MM.1S (cell line): ENCODE data around the gene DTX1.

Experiments used
- DNase-seq: peaks from one replicate; pipeline ENCODE4 v3.0.0-alpha.2; 2015
- H2AFZ ChIP-seq: fragments of 300-600 bp; sonication (generic); 2 replicates; pipeline ENCODE4 v1.6.0; 2016; ENCODE audit warnings: antibody characterized with exemption, low read length
- H3F3A ChIP-seq: fragments of 300-600 bp; sonication (generic); 2 replicates; pipeline ENCODE4 v1.6.1; 2016; ENCODE audit warnings: mild to moderate bottlenecking, antibody characterized with exemption, low read length, moderate library complexity, mixed read lengths; ENCODE audit not compliant: insufficient read depth
- H3K27ac ChIP-seq: fragments of 300-600 bp; sonication (generic); 2 replicates; pipeline ENCODE4 v1.5.1; 2016; ENCODE audit warnings: mild to moderate bottlenecking, low read length
- H3K27me3 ChIP-seq: fragments of 300-600 bp; sonication (generic); replicated peaks from 2 replicates; pipeline ENCODE4 v1.6.0; 2016; ENCODE audit warnings: low read length; ENCODE audit not compliant: insufficient read depth
- H3K36me3 ChIP-seq: fragments of 300-600 bp; sonication (generic); replicated peaks from 2 replicates; pipeline ENCODE4 v1.6.1; 2016; ENCODE audit warnings: mild to moderate bottlenecking, low read length, mixed read lengths; ENCODE audit not compliant: insufficient read depth
- H3K4me1 ChIP-seq: fragments of 300-600 bp; sonication (generic); 2 replicates; pipeline ENCODE4 v1.6.1; 2016; ENCODE audit warnings: low read length, mixed read lengths
- H3K4me2 ChIP-seq: fragments of 300-600 bp; sonication (generic); 2 replicates; pipeline ENCODE4 v1.6.0; 2016; ENCODE audit warnings: low read depth, low read length
- H3K4me3 ChIP-seq: fragments of 300-600 bp; sonication (generic); 2 replicates; pipeline ENCODE4 v1.5.1; 2016; ENCODE audit warnings: low read length, mixed read lengths
- H3K79me2 ChIP-seq: fragments of 300-600 bp; sonication (generic); 2 replicates; pipeline ENCODE4 v1.6.1; 2016; ENCODE audit warnings: mixed run types, low read length, mixed read lengths
- H3K9ac ChIP-seq: fragments of 300-600 bp; sonication (generic); 2 replicates; pipeline ENCODE4 v1.6.1; 2016; ENCODE audit warnings: low read length, mixed read lengths
- H3K9me2 ChIP-seq: fragments of 300-600 bp; sonication (generic); replicated peaks from 2 replicates; pipeline ENCODE4 v1.6.1; 2016; ENCODE audit warnings: mild to moderate bottlenecking, low read length, mixed read lengths; ENCODE audit not compliant: insufficient read depth
- H3K9me3 ChIP-seq: fragments of 300-600 bp; sonication (generic); replicated peaks from 2 replicates; pipeline ENCODE4 v1.6.1; 2016; ENCODE audit warnings: mild to moderate bottlenecking, low read length, mixed read lengths; ENCODE audit not compliant: insufficient read depth
- H4K20me1 ChIP-seq: fragments of 300-600 bp; sonication (generic); 2 replicates; pipeline ENCODE4 v1.6.1; 2016; ENCODE audit warnings: mild to moderate bottlenecking, low read length, moderate library complexity, mixed read lengths; ENCODE audit not compliant: insufficient read depth
- EZH2 ChIP-seq: fragments of 300-600 bp; sonication (generic); optimal IDR thresholded peaks from 2 replicates; pipeline ENCODE3; 2017; ENCODE audit warnings: low read depth, mild to moderate bottlenecking, antibody characterized with exemption, low read length, mixed read lengths
- EZH2phosphoT487 ChIP-seq: fragments of 300-600 bp; sonication (generic); IDR thresholded peaks from 2 replicates; pipeline ENCODE4 v1.6.1; 2018; ENCODE audit warnings: antibody characterized with exemption, low read length
- TF ChIP-seq, protein P1 (sequence below): fragments of 300-600 bp; sonication (generic); IDR thresholded peaks from 2 replicates; pipeline ENCODE4 v1.5.1; 2016; ENCODE audit warnings: antibody characterized with exemption, low read length, mixed read lengths

The DTX1 gene

DNA sequence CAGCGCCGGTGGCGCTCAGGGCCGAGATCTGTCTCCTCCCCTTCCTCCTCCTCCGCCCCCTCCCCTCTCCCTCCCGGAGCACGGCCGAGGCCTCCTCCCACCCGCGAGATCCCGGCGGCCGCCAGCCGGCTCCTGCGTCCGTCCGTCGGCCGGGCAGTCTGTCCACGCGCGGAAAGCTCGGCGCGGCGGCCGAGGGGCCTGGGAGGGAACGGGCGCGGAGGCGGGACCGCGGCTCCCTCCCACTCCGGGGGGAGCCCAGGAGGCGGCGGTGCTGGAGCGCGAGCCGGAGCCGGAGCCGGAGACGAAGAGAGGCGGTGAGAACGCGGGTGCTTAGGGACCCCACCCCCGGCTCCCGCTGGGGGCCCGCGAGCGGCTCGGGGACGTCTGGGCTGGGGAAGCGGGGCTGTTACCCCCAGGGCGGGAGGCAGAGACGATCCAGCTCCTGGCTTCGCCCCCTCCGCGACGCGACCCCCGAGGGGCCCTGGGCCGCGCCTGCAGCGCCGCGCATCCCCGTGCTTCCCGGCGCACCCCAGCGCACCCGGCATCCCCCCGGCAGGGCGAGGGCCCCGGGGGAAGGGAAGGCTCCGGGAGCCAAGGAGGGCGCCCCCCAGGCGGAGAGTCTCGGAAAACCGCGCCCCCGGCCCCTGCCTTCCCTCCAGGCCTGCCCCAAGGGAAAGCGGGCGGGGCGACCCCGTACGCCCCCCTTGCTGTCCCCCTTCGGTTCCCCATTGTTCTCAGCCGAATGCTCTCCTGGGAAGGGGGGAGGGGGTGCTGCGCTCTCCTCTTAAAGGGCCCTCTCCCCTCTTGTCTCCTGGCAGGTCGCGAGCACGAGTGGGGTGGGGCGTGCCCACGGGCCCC is at the start of gene DTX1:
Gene DTX1, plus strand, starts transcription at position 100 of the 858 bp plus-strand sequence. CDS start 1,463 bp downstream, outside the sequence.
- Histone ChIP-seq H2AFZ (no peak within 1 kb of the TSS), H4K20me1 (no peaks in the 10 kb centered on the region), H3K9me3 (no peaks in the 10 kb centered on the region), H3K4me3 (no peak within 1 kb of the TSS), H3K4me1 (no peaks in the 10 kb centered on the region), H3K79me2 (no peaks in the 10 kb centered on the region), H3K9ac (no peak within 1 kb of the TSS), H3K27ac (no peak within 1 kb of the TSS), H3K4me2 (no peak within 1 kb of the TSS), H3F3A (no peaks in the 10 kb centered on the region), H3K9me2 (no peaks in the 10 kb centered on the region), H3K27me3 (peaks cover 9% of the 10 kb centered on the region), H3K36me3 (no peaks in the 10 kb centered on the region)
- TF ChIP-seq EZH2 (no peak), EZH2phosphoT487 (no peak)
- TF ChIP-seq, protein P1, sequence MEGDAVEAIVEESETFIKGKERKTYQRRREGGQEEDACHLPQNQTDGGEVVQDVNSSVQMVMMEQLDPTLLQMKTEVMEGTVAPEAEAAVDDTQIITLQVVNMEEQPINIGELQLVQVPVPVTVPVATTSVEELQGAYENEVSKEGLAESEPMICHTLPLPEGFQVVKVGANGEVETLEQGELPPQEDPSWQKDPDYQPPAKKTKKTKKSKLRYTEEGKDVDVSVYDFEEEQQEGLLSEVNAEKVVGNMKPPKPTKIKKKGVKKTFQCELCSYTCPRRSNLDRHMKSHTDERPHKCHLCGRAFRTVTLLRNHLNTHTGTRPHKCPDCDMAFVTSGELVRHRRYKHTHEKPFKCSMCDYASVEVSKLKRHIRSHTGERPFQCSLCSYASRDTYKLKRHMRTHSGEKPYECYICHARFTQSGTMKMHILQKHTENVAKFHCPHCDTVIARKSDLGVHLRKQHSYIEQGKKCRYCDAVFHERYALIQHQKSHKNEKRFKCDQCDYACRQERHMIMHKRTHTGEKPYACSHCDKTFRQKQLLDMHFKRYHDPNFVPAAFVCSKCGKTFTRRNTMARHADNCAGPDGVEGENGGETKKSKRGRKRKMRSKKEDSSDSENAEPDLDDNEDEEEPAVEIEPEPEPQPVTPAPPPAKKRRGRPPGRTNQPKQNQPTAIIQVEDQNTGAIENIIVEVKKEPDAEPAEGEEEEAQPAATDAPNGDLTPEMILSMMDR = no peak
- DNase-seq = no peak

- DNase-seq = no peak
- Histone ChIP-seq H3K9me3 (no peaks in the 10 kb centered on the region), H3K36me3 (no peaks in the 10 kb centered on the region), H3K4me1 (no peaks in the 10 kb centered on the region), H2AFZ (no peak overlapping the region), H3K4me3 (no peak overlapping the region), H3K79me2 (no peaks in the 10 kb centered on the region), H3K9me2 (no peaks in the 10 kb centered on the region), H4K20me1 (no peaks in the 10 kb centered on the region), H3K27me3 (no peaks in the 10 kb centered on the region), H3F3A (no peaks in the 10 kb centered on the region), H3K27ac (no peak overlapping the region), H3K9ac (no peak overlapping the region), H3K4me2 (no peak overlapping the region)
- TF ChIP-seq EZH2 = no peak
These were observed 49.4 kb upstream of the DTX1 start for GRCh38 chr12:113007166-113007565.

- no peaks in the 10 kb centered on the region for H3K27me3 ChIP-seq
- TF ChIP-seq, protein P1 = no peak
- TF ChIP-seq EZH2 (no peak), EZH2phosphoT487 (no peak)
- H3K4me1 ChIP-seq = no peaks in the 10 kb centered on the region
- no peak overlapping the region for H3K4me3 ChIP-seq
- no peaks in the 10 kb centered on the region for H3F3A ChIP-seq
- H2AFZ ChIP-seq = no peak overlapping the region
- H3K9me2 ChIP-seq = no peaks in the 10 kb centered on the region
- H3K9ac ChIP-seq = no peak overlapping the region
- no peak overlapping the region for H3K27ac ChIP-seq
- no peak for DNase-seq
- H3K79me2 ChIP-seq = no peaks in the 10 kb centered on the region
- no peaks in the 10 kb centered on the region for H3K9me3 ChIP-seq
- no peaks in the 10 kb centered on the region for H4K20me1 ChIP-seq
- H3K4me2 ChIP-seq = no peak overlapping the region
- H3K36me3 ChIP-seq = no peaks in the 10 kb centered on the region
These were observed 45.8 kb upstream of the DTX1 start for GRCh38 chr12:113010701-113011100.

DNA sequence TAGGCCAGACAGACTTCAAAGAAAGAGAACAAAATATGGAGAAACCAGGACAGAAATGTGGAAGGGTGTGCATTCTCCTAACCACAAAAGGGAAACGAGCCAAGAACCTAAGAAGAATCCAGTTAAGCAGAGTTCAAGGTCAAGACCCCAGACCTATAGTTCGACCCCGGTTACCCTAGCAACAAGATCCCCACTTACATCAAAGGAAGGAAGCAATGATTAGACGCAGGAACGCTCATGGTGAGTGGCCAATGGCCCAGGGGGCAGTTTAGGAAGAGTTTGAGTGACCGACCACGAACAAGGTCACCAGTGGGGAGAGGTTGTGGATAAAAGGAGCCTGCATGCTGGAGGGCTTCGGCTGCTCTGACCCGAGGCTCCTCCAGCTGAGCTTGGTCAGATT is 42.0 kb upstream of the DTX1 start:
- Histone ChIP-seq H3K4me3 (no peak overlapping the region), H3K4me2 (no peak overlapping the region), H3K36me3 (no peaks in the 10 kb centered on the region), H3K9me2 (no peaks in the 10 kb centered on the region), H3F3A (no peaks in the 10 kb centered on the region), H3K9me3 (no peaks in the 10 kb centered on the region), H4K20me1 (no peaks in the 10 kb centered on the region), H3K4me1 (no peaks in the 10 kb centered on the region), H3K9ac (no peak overlapping the region), H3K27ac (no peak overlapping the region), H2AFZ (no peak overlapping the region), H3K27me3 (no peaks in the 10 kb centered on the region), H3K79me2 (no peaks in the 10 kb centered on the region)
- DNase-seq = no peak
- TF ChIP-seq EZH2phosphoT487 (no peak), EZH2 (no peak)
- TF ChIP-seq, protein P1 = no peak
